ENCODE measurements around the gene SYNGR3.

GRCh38 chr16:2019921-2020831 lies 30.4 kb downstream of the SYNGR3 start:
- TF ChIP-seq POLR2A (IDR thresholded peaks at IDR 0.05) = no peak
- TF ChIP-seq CTCF (IDR thresholded peaks at IDR 0.05 in 4 of 5, conservative IDR thresholded peaks at IDR 0.05 in 1 of 5) = no peak
